WERI-Rb-1 (cell line): ENCODE measurements around the gene MAD1L1.

Experiments used
- DNase-seq: peaks from one replicate; pipeline ENCODE4 v3.0.0-alpha.2; 2020
- H3K27ac ChIP-seq: fragments of 250-450 bp; sonication (Bioruptor Pico); 2 replicates; pipeline ENCODE4 v1.5.1; 2020; ENCODE audit warnings: mild to moderate bottlenecking, moderate library complexity
- H3K27me3 ChIP-seq: fragments of 250-450 bp; sonication (Bioruptor Pico); 2 replicates; pipeline ENCODE4 v1.5.1; 2021; ENCODE audit warnings: mild to moderate bottlenecking, low read depth, moderate library complexity; ENCODE audit not compliant: insufficient read depth, severe bottlenecking
- H3K36me3 ChIP-seq: fragments of 250-450 bp; sonication (Bioruptor Pico); 2 replicates; pipeline ENCODE4 v1.5.1; 2020; ENCODE audit warnings: mild to moderate bottlenecking, moderate library complexity
- H3K4me3 ChIP-seq: 2 replicates; pipeline ENCODE4 v1.5.1; 2011; ENCODE audit warnings: low read depth, mild to moderate bottlenecking, control low read depth, low read length
- H3K9me3 ChIP-seq: fragments of 250-450 bp; sonication (Bioruptor Pico); 2 replicates; pipeline ENCODE4 v1.5.1; 2021; ENCODE audit warnings: mild to moderate bottlenecking, moderate library complexity; ENCODE audit not compliant: severe bottlenecking
- CTCF ChIP-seq: IDR thresholded peaks from 2 replicates; pipeline ENCODE4 v1.5.1; 2011; ENCODE audit warnings: low read depth, mild to moderate bottlenecking, control low read depth, inconsistent platforms, low read length

Gene MAD1L1

GRCh38 chr7:1935176-1936005, 297.4 kb downstream of the MAD1L1 start:
- peaks cover 6% of the 10 kb centered on the region; the same call in 1 of the 2 replicates for H3K36me3 ChIP-seq
- H3K9me3 ChIP-seq: no peaks in the 10 kb centered on the region
- no peak for DNase-seq
- H3K4me3 ChIP-seq: no peak overlapping the region
- no peak overlapping the region for H3K27ac ChIP-seq
- H3K27me3 ChIP-seq: no peaks in the 10 kb centered on the region
- no peak for TF ChIP-seq CTCF

- Histone ChIP-seq H3K27me3 (no peaks in the 10 kb centered on the region), H3K9me3 (no peaks in the 10 kb centered on the region), H3K27ac (no peak overlapping the region), H3K4me3 (no peak overlapping the region), H3K36me3 (peaks cover 6% of the 10 kb centered on the region; the same call in 1 of the 2 replicates)
- no peak for DNase-seq
- no peak for TF ChIP-seq CTCF
Observed at GRCh38 chr7:1934756-1935155, 298.0 kb downstream of the MAD1L1 start.

- TF ChIP-seq CTCF: peak; percentile 34
- Histone ChIP-seq H3K4me3 (no peak overlapping the region), H3K9me3 (no peaks in the 10 kb centered on the region), H3K27ac (no peak overlapping the region), H3K36me3 (peaks cover 6% of the 10 kb centered on the region; the same call in 1 of the 2 replicates), H3K27me3 (no peaks in the 10 kb centered on the region)
- DNase-seq: no peak
Observed at GRCh38 chr7:1934017-1934416, 298.7 kb downstream of the MAD1L1 start.

GRCh38 chr7:1933066-1933750, 299.5 kb downstream of the MAD1L1 start:
- H3K27ac ChIP-seq: no peak overlapping the region
- TF ChIP-seq CTCF: no peak
- H3K36me3 ChIP-seq: peaks cover 6% of the 10 kb centered on the region; the same call in 1 of the 2 replicates
- no peaks in the 10 kb centered on the region for H3K9me3 ChIP-seq
- DNase-seq: no peak
- no peaks in the 10 kb centered on the region for H3K27me3 ChIP-seq
- no peak overlapping the region for H3K4me3 ChIP-seq

- no peaks in the 10 kb centered on the region for H3K9me3 ChIP-seq
- no peak for DNase-seq
- H3K27ac ChIP-seq: no peak overlapping the region
- peaks cover 6% of the 10 kb centered on the region; the same call in 1 of the 2 replicates for H3K36me3 ChIP-seq
- no peak for TF ChIP-seq CTCF
- H3K4me3 ChIP-seq: no peak overlapping the region
- no peaks in the 10 kb centered on the region for H3K27me3 ChIP-seq
Observed at GRCh38 chr7:1931951-1932270, 300.8 kb downstream of the MAD1L1 start.
